ENCODE data around the gene SNRNP48. TPM values are rescaled to one million over a fixed set of nuclear protein-coding genes. Genes with fewer than 3 reads are reported as not detected.

SNRNP48 gene
- total RNA-seq, 2 experiments from 2014 or later: 16.5 to 19.7 TPM

- DNase-seq: no peak
- no peaks in the 10 kb centered on the region for H3K4me1 Mint-ChIP-seq (ENCODE audit: low read depth)
- no peaks in the 10 kb centered on the region for H3K9me3 Mint-ChIP-seq (ENCODE audit: insufficient read depth)
- no peak for ATAC-seq
- H3K27ac Mint-ChIP-seq: no peak overlapping the region
- no peak overlapping the region for H3K4me3 Mint-ChIP-seq
- CTCF ChIA-PET: no interaction called here
- H3K36me3 Mint-ChIP-seq (ENCODE audit: low read depth): no peaks in the 10 kb centered on the region
- peaks cover 37% of the 10 kb centered on the region for H3K27me3 Mint-ChIP-seq (ENCODE audit: low read depth)
- POLR2A ChIA-PET: no interaction called here
These were observed 27.2 kb upstream of the SNRNP48 start for GRCh38 chr6:7562769-7563168.

GRCh38 chr6:7566107-7566506 lies 23.9 kb upstream of the SNRNP48 start:
- Mint-ChIP-seq H3K4me1 (ENCODE audit: low read depth) (no peaks in the 10 kb centered on the region), H3K27me3 (ENCODE audit: low read depth) (peaks cover 35% of the 10 kb centered on the region), H3K9me3 (ENCODE audit: insufficient read depth) (no peaks in the 10 kb centered on the region), H3K4me3 (no peak overlapping the region), H3K36me3 (ENCODE audit: low read depth) (no peaks in the 10 kb centered on the region), H3K27ac (no peak overlapping the region)
- POLR2A ChIA-PET: no interaction called here
- DNase-seq: no peak
- ATAC-seq: no peak
- CTCF ChIA-PET: interaction anchor here (0.9 kb wide), 1 partner anchor 28 kb away, joined by 3 read pairs; no protein-coding TSS in a partner anchor

- H3K27ac Mint-ChIP-seq: no peak overlapping the region
- DNase-seq: no peak
- H3K9me3 Mint-ChIP-seq (ENCODE audit: insufficient read depth): no peaks in the 10 kb centered on the region
- peaks cover 32% of the 10 kb centered on the region for H3K27me3 Mint-ChIP-seq (ENCODE audit: low read depth)
- no peaks in the 10 kb centered on the region for H3K4me1 Mint-ChIP-seq (ENCODE audit: low read depth)
- ChIA-PET CTCF (interaction anchor here (0.9 to 1.1 kb wide), 2 partner anchors 28 to 290 kb away, joined by 3 read pairs; no protein-coding TSS in a partner anchor), POLR2A (no interaction called here)
- no peak overlapping the region for H3K4me3 Mint-ChIP-seq
- no peaks in the 10 kb centered on the region for H3K36me3 Mint-ChIP-seq (ENCODE audit: low read depth)
- ATAC-seq: no peak
These were observed 23.3 kb upstream of the SNRNP48 start for GRCh38 chr6:7566617-7567173.

DNA sequence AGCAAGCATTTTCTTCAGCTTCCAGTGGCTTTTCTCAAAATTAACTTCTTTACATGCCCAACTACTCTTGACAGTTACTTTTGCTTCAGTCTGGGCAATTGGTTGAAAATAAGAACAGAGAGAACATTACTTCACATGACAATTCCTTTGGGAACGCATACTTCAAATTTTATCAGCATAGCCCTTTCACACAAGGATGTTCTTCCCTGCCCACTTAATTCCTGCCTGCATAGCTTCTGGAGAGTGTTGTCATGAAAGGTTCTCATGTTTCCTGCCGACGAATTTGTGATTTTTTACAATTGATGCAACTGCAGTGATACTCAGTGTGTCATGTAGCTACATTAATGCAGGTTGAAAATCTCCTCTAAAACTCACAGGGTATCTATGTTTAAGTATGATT lies 22.0 kb upstream of the SNRNP48 start:
- H3K9me3 Mint-ChIP-seq (ENCODE audit: insufficient read depth): no peaks in the 10 kb centered on the region
- ATAC-seq (no peak), DNase-seq (no peak)
- ChIA-PET POLR2A (no interaction called here), CTCF (interaction anchor here (1.3 kb wide), 1 partner anchor 155 kb away, joined by 3 read pairs; no protein-coding TSS in a partner anchor)
- peaks cover 30% of the 10 kb centered on the region for H3K27me3 Mint-ChIP-seq (ENCODE audit: low read depth)
- H3K36me3 Mint-ChIP-seq (ENCODE audit: low read depth): no peaks in the 10 kb centered on the region
- H3K4me1 Mint-ChIP-seq (ENCODE audit: low read depth): no peaks in the 10 kb centered on the region
- H3K27ac Mint-ChIP-seq: no peak overlapping the region
- no peak overlapping the region for H3K4me3 Mint-ChIP-seq

DNA sequence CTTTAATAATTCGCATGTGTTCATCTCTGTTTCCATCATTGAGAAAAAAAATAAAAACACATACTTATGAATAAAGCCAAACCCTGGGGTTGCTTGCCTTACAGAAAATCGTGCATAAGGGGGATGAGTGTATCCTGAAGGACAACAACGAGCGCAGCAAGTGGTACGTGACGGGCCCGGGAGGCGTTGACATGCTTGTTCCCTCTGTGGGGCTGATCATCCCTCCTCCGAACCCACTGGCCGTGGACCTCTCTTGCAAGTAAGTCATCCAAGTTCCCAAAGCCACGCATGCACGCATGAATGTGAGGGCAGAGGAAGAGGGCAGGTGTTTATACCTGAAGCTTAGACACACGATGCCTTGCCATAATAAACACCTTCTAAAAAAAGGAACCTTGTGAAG lies 20.9 kb upstream of the SNRNP48 start:
- no peak for DNase-seq
- no peak for ATAC-seq
- peaks cover 27% of the 10 kb centered on the region for H3K27me3 Mint-ChIP-seq (ENCODE audit: low read depth)
- POLR2A ChIA-PET: interaction anchor here (1.3 kb wide), 1 partner anchor 21 kb away, joined by 3 read pairs; the partner anchor contains the start of gene SNRNP48
- CTCF ChIA-PET: interaction anchor here (1.2 to 1.3 kb wide), 2 partner anchors 154 to 294 kb away, joined by 3 read pairs; no protein-coding TSS in a partner anchor
- no peaks in the 10 kb centered on the region for H3K36me3 Mint-ChIP-seq (ENCODE audit: low read depth)
- H3K9me3 Mint-ChIP-seq (ENCODE audit: insufficient read depth): no peaks in the 10 kb centered on the region
- no peak overlapping the region for H3K27ac Mint-ChIP-seq
- no peak overlapping the region for H3K4me3 Mint-ChIP-seq
- no peaks in the 10 kb centered on the region for H3K4me1 Mint-ChIP-seq (ENCODE audit: low read depth)

GRCh38 chr6:7572213-7572943 lies 17.6 kb upstream of the SNRNP48 start:
- no peak overlapping the region for H3K4me3 Mint-ChIP-seq
- H3K27ac Mint-ChIP-seq: no peak overlapping the region
- no peaks in the 10 kb centered on the region for H3K36me3 Mint-ChIP-seq (ENCODE audit: low read depth)
- DNase-seq (no peak), ATAC-seq (no peak)
- POLR2A ChIA-PET: no interaction called here
- CTCF ChIA-PET: no interaction called here
- no peaks in the 10 kb centered on the region for H3K4me1 Mint-ChIP-seq (ENCODE audit: low read depth)
- no peaks in the 10 kb centered on the region for H3K9me3 Mint-ChIP-seq (ENCODE audit: insufficient read depth)
- peaks cover 29% of the 10 kb centered on the region for H3K27me3 Mint-ChIP-seq (ENCODE audit: low read depth)

DNA sequence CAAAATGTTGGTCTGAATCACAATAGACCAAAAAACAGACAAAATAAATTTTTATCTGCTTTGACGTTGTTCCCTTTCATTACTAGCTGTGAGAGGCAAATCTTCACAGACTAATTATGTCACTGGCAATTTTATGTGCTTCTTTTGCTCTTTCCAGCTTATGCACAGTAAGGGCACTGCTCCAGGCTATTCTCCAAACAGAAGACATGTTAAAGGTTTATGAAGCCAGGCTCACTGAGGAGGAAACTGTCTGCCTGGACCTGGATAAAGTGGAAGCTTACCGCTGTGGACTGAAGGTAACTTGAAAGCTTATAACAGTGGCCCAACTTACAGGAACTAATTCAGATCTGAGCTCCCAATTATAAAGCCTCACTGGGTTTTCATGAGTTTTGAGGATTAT lies 15.5 kb upstream of the SNRNP48 start:
- no peak for ATAC-seq
- ChIA-PET POLR2A (no interaction called here), CTCF (no interaction called here)
- Mint-ChIP-seq H3K27ac (no peak overlapping the region), H3K4me3 (no peak overlapping the region), H3K4me1 (ENCODE audit: low read depth) (no peaks in the 10 kb centered on the region), H3K36me3 (ENCODE audit: low read depth) (no peaks in the 10 kb centered on the region), H3K27me3 (ENCODE audit: low read depth) (peaks cover 30% of the 10 kb centered on the region), H3K9me3 (ENCODE audit: insufficient read depth) (no peaks in the 10 kb centered on the region)
- DNase-seq: no peak

- ATAC-seq (no peak), DNase-seq (no peak)
- H3K36me3 Mint-ChIP-seq (ENCODE audit: low read depth): no peaks in the 10 kb centered on the region
- no peaks in the 10 kb centered on the region for H3K4me1 Mint-ChIP-seq (ENCODE audit: low read depth)
- CTCF ChIA-PET: interaction anchor here (1.5 kb wide), 1 partner anchor 11 kb away, joined by 4 read pairs; the partner anchor contains the start of gene SNRNP48
- H3K27ac Mint-ChIP-seq: no peak overlapping the region
- POLR2A ChIA-PET: no interaction called here
- H3K9me3 Mint-ChIP-seq (ENCODE audit: insufficient read depth): no peaks in the 10 kb centered on the region
- no peak overlapping the region for H3K4me3 Mint-ChIP-seq
- H3K27me3 Mint-ChIP-seq (ENCODE audit: low read depth): peaks cover 25% of the 10 kb centered on the region
These were observed 11.5 kb upstream of the SNRNP48 start for GRCh38 chr6:7578516-7578915.

GRCh38 chr6:7578931-7579330 lies 11.1 kb upstream of the SNRNP48 start:
- no peaks in the 10 kb centered on the region for H3K9me3 Mint-ChIP-seq (ENCODE audit: insufficient read depth)
- peaks cover 23% of the 10 kb centered on the region for H3K27me3 Mint-ChIP-seq (ENCODE audit: low read depth)
- no peaks in the 10 kb centered on the region for H3K4me1 Mint-ChIP-seq (ENCODE audit: low read depth)
- DNase-seq: no peak
- no peak for ATAC-seq
- CTCF ChIA-PET: interaction anchor here (1.5 kb wide), 1 partner anchor 11 kb away, joined by 4 read pairs; the partner anchor contains the start of gene SNRNP48
- POLR2A ChIA-PET: no interaction called here
- no peak overlapping the region for H3K4me3 Mint-ChIP-seq
- H3K36me3 Mint-ChIP-seq (ENCODE audit: low read depth): no peaks in the 10 kb centered on the region
- H3K27ac Mint-ChIP-seq: no peak overlapping the region

- Mint-ChIP-seq H3K27me3 (ENCODE audit: low read depth) (peaks cover 23% of the 10 kb centered on the region), H3K36me3 (ENCODE audit: low read depth) (no peaks in the 10 kb centered on the region)
- CTCF ChIA-PET: interaction anchor here (1.5 kb wide), 1 partner anchor 10 kb away, joined by 4 read pairs; the partner anchor contains the start of gene SNRNP48
These were observed 10.1 kb upstream of the SNRNP48 start for GRCh38 chr6:7579851-7580250.

DNA sequence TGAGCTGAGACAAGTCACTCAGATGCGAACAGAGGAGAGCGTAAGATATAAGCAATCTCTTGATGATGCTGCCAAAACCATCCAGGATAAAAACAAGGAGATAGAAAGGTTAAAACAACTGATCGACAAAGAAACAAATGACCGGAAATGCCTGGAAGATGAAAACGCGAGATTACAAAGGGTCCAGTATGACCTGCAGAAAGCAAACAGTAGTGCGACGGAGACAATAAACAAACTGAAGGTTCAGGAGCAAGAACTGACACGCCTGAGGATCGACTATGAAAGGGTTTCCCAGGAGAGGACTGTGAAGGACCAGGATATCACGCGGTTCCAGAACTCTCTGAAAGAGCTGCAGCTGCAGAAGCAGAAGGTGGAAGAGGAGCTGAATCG lies 9.5 kb upstream of the SNRNP48 start:
- Mint-ChIP-seq H3K27me3 (ENCODE audit: low read depth) (peaks cover 18% of the 10 kb centered on the region), H3K36me3 (ENCODE audit: low read depth) (no peaks in the 10 kb centered on the region), H3K4me1 (ENCODE audit: low read depth) (no peaks in the 10 kb centered on the region), H3K27ac (no peak overlapping the region), H3K9me3 (ENCODE audit: insufficient read depth) (no peaks in the 10 kb centered on the region), H3K4me3 (no peak overlapping the region)
- ATAC-seq (no peak), DNase-seq (no peak)
- CTCF ChIA-PET: no interaction called here
- POLR2A ChIA-PET: interaction anchor here (0.9 to 1.8 kb wide), 2 partner anchors 9 to 76 kb away, joined by 3 to 6 read pairs; partner anchors contain the start of gene SNRNP48

More at GRCh38 chr6:7579851-7580250, 10.1 kb upstream of the SNRNP48 start:
- H3K4me3 Mint-ChIP-seq: no peak overlapping the region
- no peaks in the 10 kb centered on the region for H3K9me3 Mint-ChIP-seq (ENCODE audit: insufficient read depth)
- H3K4me1 Mint-ChIP-seq (ENCODE audit: low read depth): no peaks in the 10 kb centered on the region
- DNase-seq: no peak
- ATAC-seq: no peak
- H3K27ac Mint-ChIP-seq: no peak overlapping the region
- POLR2A ChIA-PET: interaction anchor here (1.8 kb wide), 1 partner anchor 10 kb away, joined by 6 read pairs; the partner anchor contains the start of gene SNRNP48

DNA sequence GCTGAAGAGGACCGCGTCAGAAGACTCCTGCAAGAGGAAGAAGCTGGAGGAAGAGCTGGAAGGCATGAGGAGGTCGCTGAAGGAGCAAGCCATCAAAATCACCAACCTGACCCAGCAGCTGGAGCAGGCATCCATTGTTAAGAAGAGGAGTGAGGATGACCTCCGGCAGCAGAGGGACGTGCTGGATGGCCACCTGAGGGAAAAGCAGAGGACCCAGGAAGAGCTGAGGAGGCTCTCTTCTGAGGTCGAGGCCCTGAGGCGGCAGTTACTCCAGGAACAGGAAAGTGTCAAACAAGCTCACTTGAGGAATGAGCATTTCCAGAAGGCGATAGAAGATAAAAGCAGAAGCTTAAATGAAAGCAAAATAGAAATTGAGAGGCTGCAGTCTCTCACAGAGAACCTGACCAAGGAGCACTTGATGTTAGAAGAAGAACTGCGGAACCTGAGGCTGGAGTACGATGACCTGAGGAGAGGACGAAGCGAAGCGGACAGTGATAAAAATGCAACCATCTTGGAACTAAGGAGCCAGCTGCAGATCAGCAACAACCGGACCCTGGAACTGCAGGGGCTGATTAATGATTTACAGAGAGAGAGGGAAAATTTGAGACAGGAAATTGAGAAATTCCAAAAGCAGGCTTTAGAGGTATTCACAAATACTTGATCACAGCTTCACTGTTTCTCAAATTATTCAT lies 8.9 kb upstream of the SNRNP48 start:
- POLR2A ChIA-PET: interaction anchor here (0.9 to 1.8 kb wide), 2 partner anchors 9 to 76 kb away, joined by 3 to 6 read pairs; partner anchors contain the start of gene SNRNP48
- CTCF ChIA-PET: no interaction called here
- Mint-ChIP-seq H3K9me3 (ENCODE audit: insufficient read depth) (no peaks in the 10 kb centered on the region), H3K36me3 (ENCODE audit: low read depth) (no peaks in the 10 kb centered on the region), H3K4me3 (no peak overlapping the region), H3K27ac (no peak overlapping the region), H3K4me1 (ENCODE audit: low read depth) (no peaks in the 10 kb centered on the region), H3K27me3 (ENCODE audit: low read depth) (peaks cover 15% of the 10 kb centered on the region)
- DNase-seq: no peak
- ATAC-seq: no peak

All from activated CD8-positive, alpha-beta T cell treated with anti-CD3 and anti-CD28 coated beads, Interleukin-2, amount 10 ng/mL, durations not matched to agents 7 days and 5 days (primary cell).